Stimulated activated naive B cell treated with anti-CD40 and anti-IgM and Interleukin-4, amounts not matched to agents 10 μg/mL and 1 μg/mL and 100 μg/mL, for 72 hours (primary cell): ENCODE results near the gene ALDH3A2.

ENCODE experiments used
- ATAC-seq, 2 donors: fragments of 150-1000 bp; cut with Tn5 transposase; replicated peaks; 2 replicates each; pipeline ENCODE4 v1.10.0; 2021; ENCODE audit warnings: moderate library complexity in 1 of 2
- DNase-seq: peaks from one replicate; pipeline ENCODE4 v3.0.0; 2021
- H3K27ac Mint-ChIP-seq: one replicate; pipeline ENCODE4 v1.8.0; 2022; ENCODE audit warnings: mild to moderate bottlenecking, mixed read lengths
- H3K27me3 Mint-ChIP-seq, 2 donors: one replicate each; pipeline ENCODE4 v1.8.0; 2022; ENCODE audit warnings: mixed read lengths in 2 of 2
- H3K36me3 Mint-ChIP-seq, 2 donors: one replicate each; pipeline ENCODE4 v1.8.0; 2022; ENCODE audit warnings: mixed read lengths in 2 of 2, mild to moderate bottlenecking in 1 of 2
- H3K4me1 Mint-ChIP-seq, 2 donors: one replicate each; pipeline ENCODE4 v1.8.0; 2022; ENCODE audit warnings: mixed read lengths in 2 of 2, mild to moderate bottlenecking in 1 of 2
- H3K4me3 Mint-ChIP-seq, 2 donors: one replicate each; pipeline ENCODE4 v1.8.0; 2022; ENCODE audit warnings: mild to moderate bottlenecking in 2 of 2, mixed read lengths in 2 of 2, moderate library complexity in 1 of 2
- H3K9me3 Mint-ChIP-seq, 2 donors: one replicate each; pipeline ENCODE4 v1.8.0; 2022; ENCODE audit warnings: mixed read lengths in 2 of 2, mild to moderate bottlenecking in 1 of 2

The ALDH3A2 gene

GRCh38 chr17:19719355-19720209 lies 71.0 kb downstream of the ALDH3A2 start:
- H3K27ac Mint-ChIP-seq: no peak overlapping the region
- DNase-seq: no peak
- no peak overlapping the region for H3K4me3 Mint-ChIP-seq

GRCh38 chr17:19720210-19720475 lies 71.6 kb downstream of the ALDH3A2 start:
- ATAC-seq: no peak
- DNase-seq: no peak
- H3K27me3 Mint-ChIP-seq: peaks cover 10 to 16% of the 10 kb centered on the region in 2 donors
- H3K9me3 Mint-ChIP-seq: no peaks in the 10 kb centered on the region
- H3K36me3 Mint-ChIP-seq: no peaks in the 10 kb centered on the region
- no peak overlapping the region for H3K4me3 Mint-ChIP-seq
- H3K4me1 Mint-ChIP-seq: peaks cover 17 to 19% of the 10 kb centered on the region in 2 donors
- no peak overlapping the region for H3K27ac Mint-ChIP-seq

More at GRCh38 chr17:19719355-19720209, 71.0 kb downstream of the ALDH3A2 start:
- H3K36me3 Mint-ChIP-seq: no peaks in the 10 kb centered on the region
- H3K9me3 Mint-ChIP-seq: no peaks in the 10 kb centered on the region
- ATAC-seq: no peak
- H3K4me1 Mint-ChIP-seq: peaks cover 15 to 19% of the 10 kb centered on the region in 2 donors
- peaks cover 8 to 16% of the 10 kb centered on the region in 2 donors for H3K27me3 Mint-ChIP-seq

GRCh38 chr17:19720631-19721426 lies 72.3 kb downstream of the ALDH3A2 start:
- H3K4me1 Mint-ChIP-seq: peaks cover 19 to 20% of the 10 kb centered on the region in 2 donors
- no peaks in the 10 kb centered on the region for H3K36me3 Mint-ChIP-seq
- ATAC-seq (peak; percentile 55 to 66), DNase-seq (peak; percentile 14)
- peak overlapping the region; percentile 37 for H3K27ac Mint-ChIP-seq
- H3K27me3 Mint-ChIP-seq: peaks cover 17 to 20% of the 10 kb centered on the region in 2 donors
- no peaks in the 10 kb centered on the region for H3K9me3 Mint-ChIP-seq
- no peak overlapping the region for H3K4me3 Mint-ChIP-seq

- H3K27ac Mint-ChIP-seq: no peak overlapping the region
- H3K4me1 Mint-ChIP-seq: peaks cover 19 to 20% of the 10 kb centered on the region in 2 donors
- ATAC-seq (peak in 1 of 2 donors; percentile 2), DNase-seq (no peak)
- peak overlapping the region; percentile 59 to 66 for H3K4me3 Mint-ChIP-seq
- no peaks in the 10 kb centered on the region for H3K9me3 Mint-ChIP-seq
- H3K27me3 Mint-ChIP-seq: peaks cover 17 to 20% of the 10 kb centered on the region in 2 donors
- no peaks in the 10 kb centered on the region for H3K36me3 Mint-ChIP-seq
Observed at GRCh38 chr17:19723964-19724363, 75.4 kb downstream of the ALDH3A2 start.

GRCh38 chr17:19724501-19725420 lies 76.2 kb downstream of the ALDH3A2 start:
- no peaks in the 10 kb centered on the region for H3K9me3 Mint-ChIP-seq
- H3K27ac Mint-ChIP-seq: peak overlapping the region; percentile 42
- peaks cover 19 to 20% of the 10 kb centered on the region in 2 donors for H3K4me1 Mint-ChIP-seq
- H3K27me3 Mint-ChIP-seq: peaks cover 16 to 22% of the 10 kb centered on the region in 2 donors
- peak; percentile 74 to 84 for ATAC-seq
- H3K36me3 Mint-ChIP-seq: no peaks in the 10 kb centered on the region
- peak overlapping the region; percentile 59 to 72 for H3K4me3 Mint-ChIP-seq
- peak; percentile 56 for DNase-seq

GRCh38 chr17:19725486-19725885 lies 76.9 kb downstream of the ALDH3A2 start:
- Mint-ChIP-seq H3K4me3 (peak overlapping the region in 1 of 2 donors; percentile 72), H3K36me3 (no peaks in the 10 kb centered on the region), H3K9me3 (no peaks in the 10 kb centered on the region), H3K27me3 (peaks cover 13 to 22% of the 10 kb centered on the region in 2 donors), H3K27ac (no peak overlapping the region), H3K4me1 (peaks cover 16 to 18% of the 10 kb centered on the region in 2 donors)
- ATAC-seq: no peak
- no peak for DNase-seq

- Mint-ChIP-seq H3K4me1 (peaks cover 6 to 11% of the 10 kb centered on the region in 2 donors), H3K36me3 (no peaks in the 10 kb centered on the region), H3K27ac (no peak overlapping the region), H3K9me3 (no peaks in the 10 kb centered on the region), H3K4me3 (no peak overlapping the region), H3K27me3 (peaks cover 15 to 22% of the 10 kb centered on the region in 2 donors)
- ATAC-seq (no peak), DNase-seq (no peak)
Observed at GRCh38 chr17:19726631-19727376, 78.3 kb downstream of the ALDH3A2 start.
